HG03097 (cell line): ENCODE data around the gene EXTL1.

Experiments used
- ATAC-seq: cut with Tn5 transposase; IDR thresholded peaks from one replicate; pipeline ENCODE4 v1.9.1; 2021; ENCODE audit not compliant: unreplicated experiment, low FRiP score

Gene EXTL1

GRCh38 chr1:26022404-26022779 is 817 bp downstream of the EXTL1 start:
- no peak for ATAC-seq

- ATAC-seq = no peak
Measured at GRCh38 chr1:26023009-26023408, 1.4 kb downstream of the EXTL1 start.

GRCh38 chr1:26023826-26024225 is 2.3 kb downstream of the EXTL1 start:
- no peak for ATAC-seq

- ATAC-seq = no peak
Measured at GRCh38 chr1:26025060-26025459, 3.5 kb downstream of the EXTL1 start.

- no peak for ATAC-seq
Measured at GRCh38 chr1:26025517-26025916, 3.9 kb downstream of the EXTL1 start.

- ATAC-seq = no peak
Measured at GRCh38 chr1:26027716-26028489, 6.3 kb downstream of the EXTL1 start.

- no peak for ATAC-seq
Measured at GRCh38 chr1:26028490-26028980, 7.0 kb downstream of the EXTL1 start.

GRCh38 chr1:26029054-26029863 is 7.7 kb downstream of the EXTL1 start:
- no peak for ATAC-seq

GRCh38 chr1:26029864-26030481 is 8.4 kb downstream of the EXTL1 start:
- ATAC-seq = no peak

- ATAC-seq = no peak
Measured at GRCh38 chr1:26031196-26031595, 9.6 kb downstream of the EXTL1 start.

- no peak for ATAC-seq
Measured at GRCh38 chr1:26031611-26032220, 10.1 kb downstream of the EXTL1 start.

- no peak for ATAC-seq
Measured at GRCh38 chr1:26032656-26033357, 11.2 kb downstream of the EXTL1 start.

GRCh38 chr1:26034504-26035202 is 13.1 kb downstream of the EXTL1 start:
- ATAC-seq = no peak

GRCh38 chr1:26035203-26035958 is 13.8 kb downstream of the EXTL1 start:
- peak; percentile 61 for ATAC-seq

- peak; percentile 51 for ATAC-seq
Measured at GRCh38 chr1:26035959-26036755, 14.6 kb downstream of the EXTL1 start.

GRCh38 chr1:26036756-26037281 is 15.2 kb downstream of the EXTL1 start:
- no peak for ATAC-seq

GRCh38 chr1:26037904-26038303 is 16.3 kb downstream of the EXTL1 start:
- ATAC-seq = no peak

GRCh38 chr1:26038477-26038876 is 16.9 kb downstream of the EXTL1 start:
- no peak for ATAC-seq
